Muscle layer of colon (tissue), 2 donors: ENCODE data around the gene KLK8.
"Not testable (repeated sequence)": the region's sequence is repeated elsewhere in the genome, so short reads cannot be mapped to it uniquely, and the experiment has no call there.

Source experiments
- H3K27ac ChIP-seq: one replicate; pipeline ENCODE4 v1.7.0; 2013; ENCODE audit warnings: low read depth, mild to moderate bottlenecking, low read length, moderate library complexity
- H3K27me3 ChIP-seq, 2 donors: one replicate each; pipeline ENCODE4 v1.7.0; 2013; ENCODE audit warnings: low read length in 2 of 2, mild to moderate bottlenecking in 2 of 2; ENCODE audit not compliant: insufficient read depth in 2 of 2, control insufficient read depth in 1 of 2
- H3K36me3 ChIP-seq: one replicate; pipeline ENCODE4 v1.7.0; 2013; ENCODE audit warnings: mild to moderate bottlenecking, low read length; ENCODE audit not compliant: insufficient read depth
- H3K4me1 ChIP-seq: one replicate; pipeline ENCODE4 v1.7.0; 2013; ENCODE audit warnings: mild to moderate bottlenecking, low read length; ENCODE audit not compliant: insufficient read depth
- H3K4me3 ChIP-seq, 2 donors: one replicate each; pipeline ENCODE4 v1.7.0; 2013; ENCODE audit warnings: low read length in 2 of 2, low read depth in 1 of 2, mild to moderate bottlenecking in 1 of 2, moderate library complexity in 1 of 2
- H3K9ac ChIP-seq: one replicate; pipeline ENCODE4 v1.7.0; 2013; ENCODE audit warnings: low read length
- H3K9me3 ChIP-seq: one replicate; pipeline ENCODE4 v1.7.0; 2013; ENCODE audit warnings: mild to moderate bottlenecking, low read length
- donor health status: abdominal sarcoma.
- donor health status: Adenocarcinoma of cecum.

Gene KLK8

GRCh38 chr19:50981587-50982146 is 19.7 kb downstream of the KLK8 start:
- no peaks in the 10 kb centered on the region for H3K36me3 ChIP-seq
- no peaks in the 10 kb centered on the region for H3K9me3 ChIP-seq
- no peak overlapping the region for H3K27ac ChIP-seq
- peaks cover 0 to 19% of the 10 kb centered on the region in 2 donors for H3K27me3 ChIP-seq
- no peak overlapping the region for H3K9ac ChIP-seq
- H3K4me3 ChIP-seq, result no peak overlapping the region
- no peaks in the 10 kb centered on the region for H3K4me1 ChIP-seq

- Histone ChIP-seq H3K9ac (no peak overlapping the region), H3K36me3 (no peaks in the 10 kb centered on the region), H3K9me3 (no peaks in the 10 kb centered on the region), H3K27me3 (peaks cover 0 to 19% of the 10 kb centered on the region in 2 donors), H3K4me3 (no peak overlapping the region), H3K27ac (no peak overlapping the region), H3K4me1 (no peaks in the 10 kb centered on the region)
Observed at GRCh38 chr19:50980208-50980607, 21.2 kb downstream of the KLK8 start.

GRCh38 chr19:50979758-50980157 is 21.6 kb downstream of the KLK8 start:
- no peaks in the 10 kb centered on the region for H3K9me3 ChIP-seq
- no peak overlapping the region for H3K9ac ChIP-seq
- H3K27ac ChIP-seq, result no peak overlapping the region
- H3K27me3 ChIP-seq, result peaks cover 0 to 19% of the 10 kb centered on the region in 2 donors
- H3K36me3 ChIP-seq, result no peaks in the 10 kb centered on the region
- H3K4me3 ChIP-seq, result no peak overlapping the region
- H3K4me1 ChIP-seq, result no peaks in the 10 kb centered on the region

GRCh38 chr19:50978772-50979390 is 22.5 kb downstream of the KLK8 start:
- no peaks in the 10 kb centered on the region for H3K9me3 ChIP-seq
- no peak overlapping the region for H3K4me3 ChIP-seq
- no peak overlapping the region for H3K27ac ChIP-seq
- peaks cover 0 to 19% of the 10 kb centered on the region in 2 donors for H3K27me3 ChIP-seq
- no peaks in the 10 kb centered on the region for H3K36me3 ChIP-seq
- H3K4me1 ChIP-seq, result no peaks in the 10 kb centered on the region
- no peak overlapping the region for H3K9ac ChIP-seq

GRCh38 chr19:50977626-50978025 is 23.8 kb downstream of the KLK8 start:
- Histone ChIP-seq H3K27me3 (peaks cover 0 to 19% of the 10 kb centered on the region in 2 donors), H3K36me3 (no peaks in the 10 kb centered on the region)

GRCh38 chr19:50975766-50976165 is 25.6 kb downstream of the KLK8 start:
- no peak overlapping the region for H3K9ac ChIP-seq
- no peaks in the 10 kb centered on the region for H3K36me3 ChIP-seq
- H3K27me3 ChIP-seq, result peaks cover 0 to 15% of the 10 kb centered on the region in 2 donors
- H3K27ac ChIP-seq, result no peak overlapping the region
- no peaks in the 10 kb centered on the region for H3K9me3 ChIP-seq
- no peak overlapping the region for H3K4me3 ChIP-seq
- no peaks in the 10 kb centered on the region for H3K4me1 ChIP-seq

More at GRCh38 chr19:50977626-50978025, 23.8 kb downstream of the KLK8 start:
- H3K27ac ChIP-seq, result no peak overlapping the region
- no peak overlapping the region for H3K9ac ChIP-seq
- H3K9me3 ChIP-seq, result no peaks in the 10 kb centered on the region
- no peak overlapping the region for H3K4me3 ChIP-seq
- H3K4me1 ChIP-seq, result no peaks in the 10 kb centered on the region

- Histone ChIP-seq H3K4me1 (no peaks in the 10 kb centered on the region), H3K27me3 (peaks cover 0 to 11% of the 10 kb centered on the region in 2 donors), H3K9me3 (no peaks in the 10 kb centered on the region), H3K4me3 (no peak overlapping the region), H3K9ac (no peak overlapping the region), H3K27ac (no peak overlapping the region), H3K36me3 (no peaks in the 10 kb centered on the region)
Observed at GRCh38 chr19:50974702-50975556, 26.5 kb downstream of the KLK8 start.

- peaks cover 0 to 17% of the 10 kb centered on the region in 2 donors for H3K27me3 ChIP-seq
- H3K4me3 ChIP-seq, result no peak overlapping the region
- H3K9ac ChIP-seq, result no peak overlapping the region
- H3K27ac ChIP-seq, result no peak overlapping the region
- H3K9me3 ChIP-seq, result no peaks in the 10 kb centered on the region
- H3K4me1 ChIP-seq, result no peaks in the 10 kb centered on the region
- H3K36me3 ChIP-seq, result no peaks in the 10 kb centered on the region
Observed at GRCh38 chr19:50972795-50973376, 28.5 kb downstream of the KLK8 start.

- H3K36me3 ChIP-seq, H3K4me3 ChIP-seq, H3K4me1 ChIP-seq, H3K9ac ChIP-seq, H3K27ac ChIP-seq, H3K9me3 ChIP-seq: not testable (repeated sequence)
- peaks cover 0 to 20% of the 10 kb centered on the region in 2 donors for H3K27me3 ChIP-seq
Observed at GRCh38 chr19:50969810-50970209, 31.6 kb downstream of the KLK8 start.

- Histone ChIP-seq H3K9me3 (no peaks in the 10 kb centered on the region), H3K27ac (no peak within 1 kb of the TSS), H3K9ac (no peak within 1 kb of the TSS), H3K36me3 (no peaks in the 10 kb centered on the region), H3K4me1 (no peaks in the 10 kb centered on the region), H3K27me3 (peaks cover 0 to 20% of the 10 kb centered on the region in 2 donors), H3K4me3 (no peak within 1 kb of the TSS)
Observed at GRCh38 chr19:50969413-50969760, 32.0 kb downstream of the KLK8 start, which contains the start of gene KLK6. TSS of gene KLK6 (minus strand) at chr19:50969591. CDS start at chr19:50968104, 1,487 bp downstream.

- Histone ChIP-seq H3K9me3 (no peaks in the 10 kb centered on the region), H3K27me3 (peaks cover 0 to 20% of the 10 kb centered on the region in 2 donors), H3K4me3 (no peak overlapping the region), H3K9ac (no peak overlapping the region), H3K27ac (no peak overlapping the region), H3K4me1 (no peaks in the 10 kb centered on the region), H3K36me3 (no peaks in the 10 kb centered on the region)
Observed at GRCh38 chr19:50968716-50969412, 32.5 kb downstream of the KLK8 start.
